Upper lobe of left lung (tissue), 6 donors: Measurements from ENCODE around the gene WNK1. TPM values are rescaled to one million over a fixed set of nuclear protein-coding genes. Genes with fewer than 3 reads are reported as not detected.

Experiments used
- ATAC-seq, 2 donors: fragments of 200-7000 bp; cut with Tn5 transposase; one replicate each; pipeline ENCODE4 v1.9.1; 2022; ENCODE audit warnings: mild to moderate bottlenecking in 2 of 2, moderate library complexity in 2 of 2; ENCODE audit not compliant: low FRiP score in 2 of 2
- DNase-seq, 2 donors: peaks; one replicate each; pipeline ENCODE4 v3.0.0-alpha.2; 2019 to 2020
- H3K27ac ChIP-seq, 4 donors: fragments of 200-600 bp; sonication (generic); one replicate each; pipeline ENCODE4 v1.5.1; 2016 to 2019
- H3K27me3 ChIP-seq, 4 donors: fragments of 200-600 bp; sonication (generic); one replicate each; pipeline ENCODE4 v1.5.1; 2017 to 2019
- H3K36me3 ChIP-seq, 4 donors: fragments of 200-600 bp; sonication (generic); one replicate each; pipeline ENCODE4 v1.5.1; 2016 to 2019
- H3K4me1 ChIP-seq, 4 donors: fragments of 200-600 bp; sonication (generic); one replicate each; pipeline ENCODE4 v1.5.1; 2018 to 2019
- H3K4me3 ChIP-seq, 4 donors: fragments of 200-600 bp; sonication (generic); one replicate each; pipeline ENCODE4 v1.5.1; 2017 to 2019; ENCODE audit warnings: mild to moderate bottlenecking in 2 of 4, moderate library complexity in 1 of 4
- H3K9me3 ChIP-seq, 4 donors: fragments of 200-600 bp; sonication (generic); one replicate each; pipeline ENCODE4 v1.5.1; 2018 to 2019
- CTCF ChIP-seq, 6 experiments: fragments of 450-650 bp in 4 of 6; fragments of 200-600 bp in 2 of 6; sonication (generic) in 2 of 6; IDR thresholded peaks; one replicate each; pipeline ENCODE4 v1.5.1; 2016 to 2019; ENCODE audit warnings: antibody characterized with exemption in 6 of 6
- EP300 ChIP-seq, 4 donors: sonication (generic); formaldehyde crosslinking; IDR thresholded peaks; one replicate each; pipeline ENCODE4 v1.5.1; 2017; ENCODE audit warnings: antibody characterized with exemption in 4 of 4, control low read depth in 2 of 4
- POLR2A ChIP-seq, 4 donors: fragments of 450-650 bp; IDR thresholded peaks; one replicate each; pipeline ENCODE4 v1.5.1; 2016 to 2017; ENCODE audit warnings: antibody characterized with exemption in 4 of 4, mild to moderate bottlenecking in 2 of 4
- POLR2AphosphoS5 ChIP-seq, 2 donors: sonication (generic); formaldehyde crosslinking; IDR thresholded peaks; one replicate each; pipeline ENCODE4 v1.5.1; 2017; ENCODE audit warnings: antibody characterized with exemption in 2 of 2
- WGBS, 2 donors: methylation state at CpG; one replicate each; pipeline ENCODE4 v1.1.5; 2017 to 2018; 5-methylcytosine and 5-hydroxymethylcytosine counted together
- total RNA-seq, 6 donors: library from RNA; depleted of rRNA in 4 of 6; stranded (reverse); fragments of >200 nt in 4 of 6; gene quantifications; one replicate each; pipeline versions ENCODE4 v1.1.0 to v1.2.1, GENCODE V29; 2016 to 2021
- donor health status: DM: no; HTN: no; CAD: no; lungs with moderate emphysema.
- donor health status: DM: no; HTN: yes; CAD: no; lungs with severe emphysema.

Gene WNK1
- total RNA-seq, 6 donors from 2014 or later: 184 to 288 (median 245) TPM

GRCh38 chr12:863285-863684 lies 110.9 kb downstream of the WNK1 start:
- WGBS, 2 donors: 83 to 93% methylated on average over 1 of the region's 1 CpG
- Histone ChIP-seq H3K4me3 (no peak overlapping the region), H3K4me1 (peaks cover 0 to 7% (median 0%) of the 10 kb centered on the region in 4 donors), H3K36me3 (peaks cover 26 to 88% (median 63%) of the 10 kb centered on the region in 4 donors), H3K27ac (no peak overlapping the region), H3K27me3 (no peaks in the 10 kb centered on the region), H3K9me3 (no peaks in the 10 kb centered on the region)
- TF ChIP-seq POLR2A (IDR thresholded peaks at IDR 0.05) (no peak), CTCF (IDR thresholded peaks at IDR 0.05) (no peak), POLR2AphosphoS5 (IDR thresholded peaks at IDR 0.05) (no peak), EP300 (IDR thresholded peaks at IDR 0.05) (no peak)
- ATAC-seq: no peak
- DNase-seq: no peak

GRCh38 chr12:865614-866013 lies 113.2 kb downstream of the WNK1 start:
- no peak overlapping the region for H3K27ac ChIP-seq
- WGBS, 2 donors: 79 to 95% methylated on average over 1 of the region's 1 CpG
- DNase-seq: no peak

DNA sequence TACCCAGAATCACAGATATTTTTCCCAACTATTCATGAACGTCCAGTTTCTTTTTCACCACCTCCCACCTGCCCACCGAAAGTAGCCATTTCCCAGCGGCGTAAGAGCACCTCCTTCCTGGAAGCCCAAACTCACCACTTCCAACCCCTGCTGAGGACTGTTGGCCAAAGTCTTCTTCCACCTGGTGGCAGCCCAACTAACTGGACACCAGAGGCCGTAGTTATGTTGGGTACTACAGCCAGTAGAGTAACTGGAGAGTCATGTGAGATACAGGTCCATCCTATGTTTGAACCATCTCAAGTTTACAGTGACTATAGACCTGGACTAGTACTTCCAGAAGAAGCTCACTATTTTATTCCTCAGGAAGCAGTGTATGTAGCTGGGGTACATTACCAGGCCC lies 115.5 kb downstream of the WNK1 start:
- TF ChIP-seq POLR2AphosphoS5 (IDR thresholded peaks at IDR 0.05): no peak
- TF ChIP-seq POLR2A (IDR thresholded peaks at IDR 0.05): no peak
- no peak for TF ChIP-seq EP300 (IDR thresholded peaks at IDR 0.05)
- TF ChIP-seq CTCF (IDR thresholded peaks at IDR 0.05): no peak
- no peaks in the 10 kb centered on the region for H3K9me3 ChIP-seq
- ATAC-seq: no peak
- peaks cover 13 to 86% (median 59%) of the 10 kb centered on the region in 4 donors for H3K36me3 ChIP-seq
- DNase-seq: no peak
- H3K27me3 ChIP-seq: no peaks in the 10 kb centered on the region
- WGBS, 2 donors: 92 to 95% methylated on average over 5 of the region's 5 CpGs
- no peak overlapping the region for H3K27ac ChIP-seq
- H3K4me3 ChIP-seq: no peak overlapping the region
- no peaks in the 10 kb centered on the region for H3K4me1 ChIP-seq

More at GRCh38 chr12:865614-866013, 113.2 kb downstream of the WNK1 start:
- H3K36me3 ChIP-seq: peaks cover 17 to 88% (median 60%) of the 10 kb centered on the region in 4 donors
- TF ChIP-seq EP300 (IDR thresholded peaks at IDR 0.05) (no peak), CTCF (IDR thresholded peaks at IDR 0.05) (no peak), POLR2A (IDR thresholded peaks at IDR 0.05) (no peak), POLR2AphosphoS5 (IDR thresholded peaks at IDR 0.05) (no peak)
- H3K4me3 ChIP-seq: no peak overlapping the region
- no peak for ATAC-seq
- no peaks in the 10 kb centered on the region for H3K27me3 ChIP-seq
- no peaks in the 10 kb centered on the region for H3K9me3 ChIP-seq
- H3K4me1 ChIP-seq: peaks cover 0 to 7% (median 0%) of the 10 kb centered on the region in 4 donors

DNA sequence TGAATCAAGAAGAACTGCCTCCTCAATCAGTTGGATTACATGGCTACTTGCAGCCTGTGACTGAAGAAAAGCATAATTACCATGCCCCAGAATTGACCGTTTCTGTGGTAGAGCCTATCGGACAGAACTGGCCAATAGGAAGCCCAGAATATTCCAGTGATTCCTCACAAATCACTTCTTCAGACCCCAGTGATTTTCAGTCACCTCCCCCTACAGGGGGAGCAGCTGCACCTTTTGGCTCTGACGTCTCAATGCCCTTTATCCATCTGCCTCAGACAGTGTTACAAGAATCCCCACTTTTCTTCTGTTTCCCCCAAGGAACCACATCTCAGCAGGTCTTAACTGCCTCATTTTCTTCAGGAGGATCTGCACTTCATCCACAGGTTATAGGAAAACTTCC lies 116.3 kb downstream of the WNK1 start:
- TF ChIP-seq CTCF (IDR thresholded peaks at IDR 0.05) (no peak), POLR2AphosphoS5 (IDR thresholded peaks at IDR 0.05) (no peak)
- H3K4me3 ChIP-seq: no peak overlapping the region
- H3K36me3 ChIP-seq: peaks cover 13 to 80% (median 57%) of the 10 kb centered on the region in 4 donors
- no peaks in the 10 kb centered on the region for H3K9me3 ChIP-seq
- DNase-seq (no peak), ATAC-seq (no peak)
- H3K27me3 ChIP-seq: no peaks in the 10 kb centered on the region
- WGBS, 2 donors: 72 to 75% methylated on average over 3 of the region's 3 CpGs
- no peak overlapping the region for H3K27ac ChIP-seq
- H3K4me1 ChIP-seq: no peaks in the 10 kb centered on the region

DNA sequence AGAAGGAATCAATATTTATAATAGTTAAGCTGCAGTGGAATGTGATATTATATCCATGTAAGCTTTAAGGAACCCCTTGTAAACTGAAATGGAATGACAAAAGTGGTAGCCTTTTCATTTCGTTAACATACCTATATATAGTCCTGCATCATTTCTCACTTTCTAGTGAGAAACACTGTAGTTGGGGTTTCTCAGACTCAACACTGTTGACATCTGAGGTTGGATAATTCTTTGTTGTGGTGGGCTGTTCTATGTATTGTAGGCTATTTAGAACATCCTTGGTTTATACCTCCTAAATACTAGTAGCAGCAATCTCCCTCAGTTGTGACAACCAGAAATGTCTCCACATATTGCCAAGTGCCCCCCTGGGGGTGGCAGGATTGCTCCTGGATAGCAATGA lies 118.0 kb downstream of the WNK1 start:
- Histone ChIP-seq H3K4me1 (no peaks in the 10 kb centered on the region), H3K9me3 (no peaks in the 10 kb centered on the region), H3K27ac (no peak overlapping the region), H3K4me3 (no peak overlapping the region), H3K27me3 (no peaks in the 10 kb centered on the region), H3K36me3 (peaks cover 13 to 78% (median 54%) of the 10 kb centered on the region in 4 donors)
- WGBS, 2 donors: 79 to 92% methylated on average over 1 of the region's 1 CpG
- no peak for DNase-seq
- ATAC-seq: no peak
- TF ChIP-seq POLR2AphosphoS5 (IDR thresholded peaks at IDR 0.05) (no peak), POLR2A (IDR thresholded peaks at IDR 0.05) (no peak), EP300 (IDR thresholded peaks at IDR 0.05) (no peak), CTCF (IDR thresholded peaks at IDR 0.05) (no peak)
